ENCODE results near the gene GLIS1.

Gene GLIS1

GRCh38 chr1:53598966-53599365 is 140.0 kb downstream of the GLIS1 start:
- no peak overlapping the region for H2BK12ac ChIP-seq (ENCODE audit: low read length in 2 of 2)
- no peak overlapping the region for H2AK5ac ChIP-seq (ENCODE audit: low read length, severe bottlenecking)
- H3K36me3 ChIP-seq (ENCODE audit: control insufficient read depth in 1 of 2, insufficient read depth in 2 of 2, low read depth in 1 of 2, low read length in 2 of 2) = peaks cover 0 to 48% of the 10 kb centered on the region in 2 experiments
- H2BK15ac ChIP-seq (ENCODE audit: low read depth, poor library complexity, severe bottlenecking) = no peak overlapping the region
- no peak overlapping the region for H2BK120ac ChIP-seq (ENCODE audit: low read depth, low read length)
- no peak overlapping the region for H3K9ac ChIP-seq (ENCODE audit: low read length)
- H3K9me3 ChIP-seq (ENCODE audit: control insufficient read depth, low read length) = no peaks in the 10 kb centered on the region
- H3K27me3 ChIP-seq (ENCODE audit: control insufficient read depth in 1 of 2, insufficient read depth in 1 of 2, low read length in 2 of 2) = peaks cover 0 to 45% of the 10 kb centered on the region in 2 experiments
- WGBS = 81% methylated on average over 4 of the region's 4 CpGs
- H2AFZ ChIP-seq (ENCODE audit: low read depth, low read length) = no peak overlapping the region
- no peak overlapping the region for H3K4ac ChIP-seq (ENCODE audit: low read depth in 1 of 2, low read length in 2 of 2)
- H3K79me1 ChIP-seq (replicated peaks; ENCODE audit: low read length, poor library complexity, severe bottlenecking) = peaks cover 43% of the 10 kb centered on the region
- H3K4me1 ChIP-seq (ENCODE audit: control insufficient read depth, insufficient read depth, low read depth, low read length) = peaks cover 9% of the 10 kb centered on the region
- no peak overlapping the region for H3K4me3 ChIP-seq (ENCODE audit: insufficient read depth in 1 of 2, low read depth in 1 of 2, low read length in 2 of 2)
- no peak overlapping the region for H3K23ac ChIP-seq (ENCODE audit: low read length in 2 of 2)
- H4K91ac ChIP-seq (ENCODE audit: low read length) = no peak overlapping the region
- DNase-seq = no peak
- no peak overlapping the region for H3K4me2 ChIP-seq (ENCODE audit: low read length, poor library complexity, severe bottlenecking)
- H3K27ac ChIP-seq (ENCODE audit: low read length, poor library complexity, severe bottlenecking) = no peak overlapping the region
- H3K14ac ChIP-seq (ENCODE audit: low read length in 2 of 2) = no peak overlapping the region
- H2BK5ac ChIP-seq (ENCODE audit: low read depth, low read length, poor library complexity, severe bottlenecking) = no peak overlapping the region
- H3K18ac ChIP-seq (ENCODE audit: low read depth in 1 of 2, low read length in 2 of 2) = no peak overlapping the region
- no peak overlapping the region for H4K8ac ChIP-seq (ENCODE audit: low read length)

- DNase-seq = no peak
- H3K79me1 ChIP-seq (replicated peaks; ENCODE audit: low read length, poor library complexity, severe bottlenecking) = peaks cover 48% of the 10 kb centered on the region
- H4K8ac ChIP-seq (ENCODE audit: low read length) = no peak overlapping the region
These were observed 143.1 kb downstream of the GLIS1 start for GRCh38 chr1:53595906-53596305.

GRCh38 chr1:53594391-53595180 is 144.4 kb downstream of the GLIS1 start:
- H3K27me3 ChIP-seq (ENCODE audit: control insufficient read depth in 1 of 2, insufficient read depth in 1 of 2, low read length in 2 of 2) = peaks cover 0 to 16% of the 10 kb centered on the region in 2 experiments
- H3K4ac ChIP-seq (ENCODE audit: low read depth in 1 of 2, low read length in 2 of 2) = no peak overlapping the region
- no peak overlapping the region for H2BK5ac ChIP-seq (ENCODE audit: low read depth, low read length, poor library complexity, severe bottlenecking)
- no peak overlapping the region for H2BK120ac ChIP-seq (ENCODE audit: low read depth, low read length)
- no peak overlapping the region for H2AFZ ChIP-seq (ENCODE audit: low read depth, low read length)
- no peak overlapping the region for H2AK5ac ChIP-seq (ENCODE audit: low read length, severe bottlenecking)
- H3K14ac ChIP-seq (ENCODE audit: low read length in 2 of 2) = no peak overlapping the region
- H2BK12ac ChIP-seq (ENCODE audit: low read length in 2 of 2) = no peak overlapping the region
- H3K4me1 ChIP-seq (ENCODE audit: control insufficient read depth, insufficient read depth, low read depth, low read length) = peaks cover 25% of the 10 kb centered on the region
- H3K36me3 ChIP-seq (ENCODE audit: control insufficient read depth in 1 of 2, insufficient read depth in 2 of 2, low read depth in 1 of 2, low read length in 2 of 2) = peaks cover 0 to 65% of the 10 kb centered on the region in 2 experiments
- no peak overlapping the region for H3K4me3 ChIP-seq (ENCODE audit: insufficient read depth in 1 of 2, low read depth in 1 of 2, low read length in 2 of 2)
- no peak overlapping the region for H4K91ac ChIP-seq (ENCODE audit: low read length)
- no peak overlapping the region for H3K23ac ChIP-seq (ENCODE audit: low read length in 2 of 2)
- no peak overlapping the region for H2BK15ac ChIP-seq (ENCODE audit: low read depth, poor library complexity, severe bottlenecking)
- H3K79me1 ChIP-seq (replicated peaks; ENCODE audit: low read length, poor library complexity, severe bottlenecking) = peaks cover 42% of the 10 kb centered on the region
- no peak overlapping the region for H3K4me2 ChIP-seq (ENCODE audit: low read length, poor library complexity, severe bottlenecking)
- no peak overlapping the region for H3K27ac ChIP-seq (ENCODE audit: low read length, poor library complexity, severe bottlenecking)
- no peaks in the 10 kb centered on the region for H3K9me3 ChIP-seq (ENCODE audit: control insufficient read depth, low read length)
- no peak overlapping the region for H3K9ac ChIP-seq (ENCODE audit: low read length)
- no peak for DNase-seq
- H3K18ac ChIP-seq (ENCODE audit: low read depth in 1 of 2, low read length in 2 of 2) = no peak overlapping the region
- no peak overlapping the region for H4K8ac ChIP-seq (ENCODE audit: low read length)
- 86% methylated on average over 31 of the region's 31 CpGs for WGBS

More at GRCh38 chr1:53595906-53596305, 143.1 kb downstream of the GLIS1 start:
- Histone ChIP-seq H3K4me3 (ENCODE audit: insufficient read depth in 1 of 2, low read depth in 1 of 2, low read length in 2 of 2) (no peak overlapping the region), H2BK5ac (ENCODE audit: low read depth, low read length, poor library complexity, severe bottlenecking) (no peak overlapping the region), H2BK15ac (ENCODE audit: low read depth, poor library complexity, severe bottlenecking) (no peak overlapping the region), H2AK5ac (ENCODE audit: low read length, severe bottlenecking) (no peak overlapping the region), H3K36me3 (ENCODE audit: control insufficient read depth in 1 of 2, insufficient read depth in 2 of 2, low read depth in 1 of 2, low read length in 2 of 2) (peaks cover 0 to 64% of the 10 kb centered on the region in 2 experiments), H3K4me2 (ENCODE audit: low read length, poor library complexity, severe bottlenecking) (no peak overlapping the region), H3K14ac (ENCODE audit: low read length in 2 of 2) (no peak overlapping the region), H2BK120ac (ENCODE audit: low read depth, low read length) (no peak overlapping the region), H3K9ac (ENCODE audit: low read length) (no peak overlapping the region), H3K9me3 (ENCODE audit: control insufficient read depth, low read length) (no peaks in the 10 kb centered on the region), H4K91ac (ENCODE audit: low read length) (no peak overlapping the region), H3K23ac (ENCODE audit: low read length in 2 of 2) (no peak overlapping the region), H3K27me3 (ENCODE audit: control insufficient read depth in 1 of 2, insufficient read depth in 1 of 2, low read length in 2 of 2) (peaks cover 0 to 27% of the 10 kb centered on the region in 2 experiments), H2BK12ac (ENCODE audit: low read length in 2 of 2) (no peak overlapping the region), H2AFZ (ENCODE audit: low read depth, low read length) (no peak overlapping the region), H3K18ac (ENCODE audit: low read depth in 1 of 2, low read length in 2 of 2) (no peak overlapping the region), H3K4me1 (ENCODE audit: control insufficient read depth, insufficient read depth, low read depth, low read length) (peaks cover 24% of the 10 kb centered on the region), H3K27ac (ENCODE audit: low read length, poor library complexity, severe bottlenecking) (no peak overlapping the region), H3K4ac (ENCODE audit: low read depth in 1 of 2, low read length in 2 of 2) (no peak overlapping the region)
- WGBS = 90% methylated on average over 7 of the region's 7 CpGs

- H3K18ac ChIP-seq (ENCODE audit: low read depth in 1 of 2, low read length in 2 of 2) = no peak overlapping the region
- WGBS = 65% methylated on average over 27 of the region's 27 CpGs
- no peak overlapping the region for H2AK5ac ChIP-seq (ENCODE audit: low read length, severe bottlenecking)
- H3K79me1 ChIP-seq (replicated peaks; ENCODE audit: low read length, poor library complexity, severe bottlenecking) = peaks cover 45% of the 10 kb centered on the region
- no peak overlapping the region for H2BK12ac ChIP-seq (ENCODE audit: low read length in 2 of 2)
- H2BK120ac ChIP-seq (ENCODE audit: low read depth, low read length) = no peak overlapping the region
- H3K9ac ChIP-seq (ENCODE audit: low read length) = no peak overlapping the region
- no peak overlapping the region for H2AFZ ChIP-seq (ENCODE audit: low read depth, low read length)
- H3K27me3 ChIP-seq (ENCODE audit: control insufficient read depth in 1 of 2, insufficient read depth in 1 of 2, low read length in 2 of 2) = peaks cover 0 to 20% of the 10 kb centered on the region in 2 experiments
- no peak overlapping the region for H3K27ac ChIP-seq (ENCODE audit: low read length, poor library complexity, severe bottlenecking)
- no peak overlapping the region for H4K8ac ChIP-seq (ENCODE audit: low read length)
- no peaks in the 10 kb centered on the region for H3K9me3 ChIP-seq (ENCODE audit: control insufficient read depth, low read length)
- H3K4me3 ChIP-seq (ENCODE audit: insufficient read depth in 1 of 2, low read depth in 1 of 2, low read length in 2 of 2) = no peak overlapping the region
- no peak overlapping the region for H3K4me2 ChIP-seq (ENCODE audit: low read length, poor library complexity, severe bottlenecking)
- no peak overlapping the region for H2BK15ac ChIP-seq (ENCODE audit: low read depth, poor library complexity, severe bottlenecking)
- H2BK5ac ChIP-seq (ENCODE audit: low read depth, low read length, poor library complexity, severe bottlenecking) = no peak overlapping the region
- peaks cover 20% of the 10 kb centered on the region for H3K4me1 ChIP-seq (ENCODE audit: control insufficient read depth, insufficient read depth, low read depth, low read length)
- peak; percentile 32 for DNase-seq
- no peak overlapping the region for H3K4ac ChIP-seq (ENCODE audit: low read depth in 1 of 2, low read length in 2 of 2)
- H3K14ac ChIP-seq (ENCODE audit: low read length in 2 of 2) = no peak overlapping the region
- no peak overlapping the region for H3K23ac ChIP-seq (ENCODE audit: low read length in 2 of 2)
- H3K36me3 ChIP-seq (ENCODE audit: control insufficient read depth in 1 of 2, insufficient read depth in 2 of 2, low read depth in 1 of 2, low read length in 2 of 2) = peaks cover 0 to 65% of the 10 kb centered on the region in 2 experiments
- no peak overlapping the region for H4K91ac ChIP-seq (ENCODE audit: low read length)
These were observed 145.1 kb downstream of the GLIS1 start for GRCh38 chr1:53593758-53594380.
